Measurements from ENCODE around the gene CPTP. TPM values are rescaled to one million over a fixed set of nuclear protein-coding genes. Genes with fewer than 3 reads are reported as not detected.

The CPTP gene
- polyA plus RNA-seq, 1 donor from 2014 or later, result 9.9 TPM

GRCh38 chr1:1296070-1297061 lies 28.2 kb upstream of the CPTP start:
- Histone ChIP-seq H3K79me2 (replicated peaks; ENCODE audit: insufficient read depth, low read length) (no peaks in the 10 kb centered on the region), H3K4me3 (ENCODE audit: low read length) (no peak overlapping the region), H3K27me3 (ENCODE audit: insufficient read depth, low read depth, low read length) (no peaks in the 10 kb centered on the region), H3K9me3 (ENCODE audit: low read length) (no peaks in the 10 kb centered on the region), H4K20me1 (ENCODE audit: insufficient read depth) (no peaks in the 10 kb centered on the region), H3K9me2 (ENCODE audit: insufficient read depth, low read length) (no peaks in the 10 kb centered on the region), H3K4me2 (ENCODE audit: low read length) (no peak overlapping the region), H3K27ac (ENCODE audit: low read length) (no peak overlapping the region), H3K36me3 (ENCODE audit: insufficient read depth, low read length) (no peaks in the 10 kb centered on the region), H3K9ac (ENCODE audit: low read length) (no peak overlapping the region), H3F3A (ENCODE audit: insufficient read depth, low read length, poor library complexity, severe bottlenecking) (no peaks in the 10 kb centered on the region), H2AFZ (ENCODE audit: low read depth, low read length) (no peak overlapping the region)
- TF ChIP-seq MXI1 (conservative IDR thresholded peaks at IDR 0.05; ENCODE audit: poor library complexity, severe bottlenecking) (no peak), CTCF (IDR thresholded peaks at IDR 0.05; ENCODE audit: poor library complexity, severe bottlenecking) (no peak), POLR2AphosphoS5 (IDR thresholded peaks at IDR 0.05) (no peak)

GRCh38 chr1:1297802-1298424 lies 26.7 kb upstream of the CPTP start:
- Histone ChIP-seq H3K9me2 (ENCODE audit: insufficient read depth, low read length) (no peaks in the 10 kb centered on the region), H3K9ac (ENCODE audit: low read length) (no peak overlapping the region), H3F3A (ENCODE audit: insufficient read depth, low read length, poor library complexity, severe bottlenecking) (no peaks in the 10 kb centered on the region), H4K20me1 (ENCODE audit: insufficient read depth) (no peaks in the 10 kb centered on the region), H3K4me2 (ENCODE audit: low read length) (no peak overlapping the region), H3K9me3 (ENCODE audit: low read length) (no peaks in the 10 kb centered on the region), H3K27me3 (ENCODE audit: insufficient read depth, low read depth, low read length) (no peaks in the 10 kb centered on the region), H3K79me2 (replicated peaks; ENCODE audit: insufficient read depth, low read length) (no peaks in the 10 kb centered on the region), H3K27ac (ENCODE audit: low read length) (no peak overlapping the region), H3K4me3 (ENCODE audit: low read length) (no peak overlapping the region), H2AFZ (ENCODE audit: low read depth, low read length) (no peak overlapping the region), H3K36me3 (ENCODE audit: insufficient read depth, low read length) (no peaks in the 10 kb centered on the region)
- TF ChIP-seq SMC3 (conservative IDR thresholded peaks at IDR 0.05; ENCODE audit: poor library complexity), result no peak
- TF ChIP-seq EP300 (conservative IDR thresholded peaks at IDR 0.05; ENCODE audit: poor library complexity, severe bottlenecking), result no peak
- TF ChIP-seq POLR2AphosphoS5 (IDR thresholded peaks at IDR 0.05), result no peak
- TF ChIP-seq CTCF (IDR thresholded peaks at IDR 0.05; ENCODE audit: poor library complexity, severe bottlenecking), result no peak
- no peak for TF ChIP-seq MXI1 (conservative IDR thresholded peaks at IDR 0.05; ENCODE audit: poor library complexity, severe bottlenecking)
- no peak for TF ChIP-seq RAD21 (conservative IDR thresholded peaks at IDR 0.05)
- TF ChIP-seq, protein P1, sequence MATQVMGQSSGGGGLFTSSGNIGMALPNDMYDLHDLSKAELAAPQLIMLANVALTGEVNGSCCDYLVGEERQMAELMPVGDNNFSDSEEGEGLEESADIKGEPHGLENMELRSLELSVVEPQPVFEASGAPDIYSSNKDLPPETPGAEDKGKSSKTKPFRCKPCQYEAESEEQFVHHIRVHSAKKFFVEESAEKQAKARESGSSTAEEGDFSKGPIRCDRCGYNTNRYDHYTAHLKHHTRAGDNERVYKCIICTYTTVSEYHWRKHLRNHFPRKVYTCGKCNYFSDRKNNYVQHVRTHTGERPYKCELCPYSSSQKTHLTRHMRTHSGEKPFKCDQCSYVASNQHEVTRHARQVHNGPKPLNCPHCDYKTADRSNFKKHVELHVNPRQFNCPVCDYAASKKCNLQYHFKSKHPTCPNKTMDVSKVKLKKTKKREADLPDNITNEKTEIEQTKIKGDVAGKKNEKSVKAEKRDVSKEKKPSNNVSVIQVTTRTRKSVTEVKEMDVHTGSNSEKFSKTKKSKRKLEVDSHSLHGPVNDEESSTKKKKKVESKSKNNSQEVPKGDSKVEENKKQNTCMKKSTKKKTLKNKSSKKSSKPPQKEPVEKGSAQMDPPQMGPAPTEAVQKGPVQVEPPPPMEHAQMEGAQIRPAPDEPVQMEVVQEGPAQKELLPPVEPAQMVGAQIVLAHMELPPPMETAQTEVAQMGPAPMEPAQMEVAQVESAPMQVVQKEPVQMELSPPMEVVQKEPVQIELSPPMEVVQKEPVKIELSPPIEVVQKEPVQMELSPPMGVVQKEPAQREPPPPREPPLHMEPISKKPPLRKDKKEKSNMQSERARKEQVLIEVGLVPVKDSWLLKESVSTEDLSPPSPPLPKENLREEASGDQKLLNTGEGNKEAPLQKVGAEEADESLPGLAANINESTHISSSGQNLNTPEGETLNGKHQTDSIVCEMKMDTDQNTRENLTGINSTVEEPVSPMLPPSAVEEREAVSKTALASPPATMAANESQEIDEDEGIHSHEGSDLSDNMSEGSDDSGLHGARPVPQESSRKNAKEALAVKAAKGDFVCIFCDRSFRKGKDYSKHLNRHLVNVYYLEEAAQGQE (IDR thresholded peaks at IDR 0.05; ENCODE audit: borderline replicate concordance), result no peak
- no peak for TF ChIP-seq TAF1 (IDR thresholded peaks at IDR 0.05; ENCODE audit: low read depth)
- TF ChIP-seq EZH2 (IDR thresholded peaks at IDR 0.05; ENCODE audit: borderline replicate concordance, insufficient read depth, low read length, poor library complexity, severe bottlenecking), result no peak

All from neural cell (in vitro differentiated cells).